HepG2 (cell line): ENCODE data around the gene TNIP1. TPM values are rescaled to one million over a fixed set of nuclear protein-coding genes. Genes with fewer than 3 reads are reported as not detected.

Experiments used
- CCDC6 ChIP-seq: sonication (generic); formaldehyde crosslinking; IDR thresholded peaks from 2 replicates; pipeline ENCODE4 v1.8.1; 2022; ENCODE audit warnings: mild to moderate bottlenecking, missing genetic modification reagents, moderate library complexity
- CTCF ChIP-seq: sonication (generic); formaldehyde crosslinking; IDR thresholded peaks from 2 replicates; pipeline ENCODE4 v1.5.0; 2020; ENCODE audit warnings: mild to moderate bottlenecking, missing genetic modification reagents, moderate library complexity
- ERF ChIP-seq: IDR thresholded peaks from 2 replicates; pipeline ENCODE4 v1.6.1; 2018; ENCODE audit warnings: missing biosample characterization, missing genetic modification reagents
- GATA4 ChIP-seq: sonication (generic); IDR thresholded peaks from 2 replicates; pipeline ENCODE4 v1.6.1; 2016; ENCODE audit warnings: antibody characterized with exemption, low read depth, borderline replicate concordance
- HHEX ChIP-seq: IDR thresholded peaks from 2 replicates; pipeline ENCODE4 v1.6.1; 2016; ENCODE audit warnings: control low read depth
- HNRNPUL1 ChIP-seq: fragments of 200-400 bp; formaldehyde crosslinking; IDR thresholded peaks from 2 replicates; pipeline ENCODE4 v1.6.1; 2017; ENCODE audit warnings: low read depth, mild to moderate bottlenecking, low read length, moderate library complexity
- KLF6 ChIP-seq: IDR thresholded peaks from 2 replicates; pipeline ENCODE4 v1.8.0; 2016; ENCODE audit warnings: missing biosample characterization, missing genetic modification reagents
- PCBP1 ChIP-seq: fragments of 200-400 bp; formaldehyde crosslinking; IDR thresholded peaks from 2 replicates; pipeline ENCODE4 v1.6.1; 2017; ENCODE audit warnings: mild to moderate bottlenecking, low read depth, low read length, borderline replicate concordance
- PHF21A ChIP-seq: sonication (generic); formaldehyde crosslinking; IDR thresholded peaks from 2 replicates; pipeline ENCODE4 v1.5.0; 2020; ENCODE audit warnings: mild to moderate bottlenecking, missing genetic modification reagents
- SMAD3 ChIP-seq: sonication (generic); formaldehyde crosslinking; IDR thresholded peaks from 2 replicates; pipeline ENCODE4 v1.4.0; 2020; ENCODE audit warnings: missing genetic modification reagents
- STAG1 ChIP-seq: sonication (generic); formaldehyde crosslinking; IDR thresholded peaks from 2 replicates; pipeline ENCODE4 v1.4.0; 2020; ENCODE audit warnings: missing genetic modification reagents
- TCF7L2 ChIP-seq: IDR thresholded peaks from 2 replicates; pipeline ENCODE4 v1.6.1; 2011; ENCODE audit warnings: mild to moderate bottlenecking, low read depth, low read length, moderate library complexity
- UBTF ChIP-seq: sonication (generic); formaldehyde crosslinking; IDR thresholded peaks from 2 replicates; pipeline ENCODE4 v1.4.0; 2020; ENCODE audit warnings: mild to moderate bottlenecking, missing genetic modification reagents
- ZNF142 ChIP-seq: sonication (generic); formaldehyde crosslinking; IDR thresholded peaks from 2 replicates; pipeline ENCODE4 v1.4.0; 2020; ENCODE audit warnings: missing genetic modification reagents
- ZNF251 ChIP-seq: sonication (generic); formaldehyde crosslinking; IDR thresholded peaks from 2 replicates; pipeline ENCODE4 v1.9.0; 2021; ENCODE audit warnings: mild to moderate bottlenecking, missing genetic modification reagents
- ZNF292 ChIP-seq: sonication (generic); formaldehyde crosslinking; IDR thresholded peaks from 2 replicates; pipeline ENCODE4 v1.8.1; 2022; ENCODE audit warnings: mild to moderate bottlenecking, low read depth, missing genetic modification reagents, borderline replicate concordance
- ZNF34 ChIP-seq: sonication (generic); formaldehyde crosslinking; IDR thresholded peaks from 2 replicates; pipeline ENCODE4 v1.4.0; 2020; ENCODE audit warnings: mild to moderate bottlenecking, missing genetic modification reagents, borderline replicate concordance
- ZNF350 ChIP-seq: sonication (generic); formaldehyde crosslinking; IDR thresholded peaks from 2 replicates; pipeline ENCODE4 v1.4.0; 2020; ENCODE audit warnings: mild to moderate bottlenecking, low read depth, missing genetic modification reagents, borderline replicate concordance
- ZNF501 ChIP-seq: sonication (generic); formaldehyde crosslinking; IDR thresholded peaks from 2 replicates; pipeline ENCODE4 v1.5.1; 2020; ENCODE audit warnings: mild to moderate bottlenecking, moderate library complexity, missing genetic modification reagents
- ZNF530 ChIP-seq: sonication (generic); formaldehyde crosslinking; IDR thresholded peaks from 2 replicates; pipeline ENCODE4 v1.5.0; 2020; ENCODE audit warnings: low read depth, mild to moderate bottlenecking, missing genetic modification reagents
- polyA plus RNA-seq, 8 experiments: library from polyadenylated mRNA; depleted of rRNA in 3 of 8; stranded (reverse) in 7 of 8; unstranded in 1 of 8; fragments of >200 nt; fragmentation: Illumina TruSeq in 4 of 8; extraction: Trizol in 4 of 8; gene quantifications; 2 replicates each; pipeline versions ENCODE4 v1.2.1 to v1.2.3, GENCODE V29; 2011 to 2016; ENCODE audit warnings: low read depth in 4 of 8, missing spikeins in 1 of 8, mixed read lengths in 1 of 8; ENCODE audit not compliant: insufficient read depth in 1 of 8
- total RNA-seq, 5 experiments: library from RNA; depleted of rRNA; stranded (reverse); fragments of >200 nt; fragmentation: Illumina TruSeq; extraction: Trizol; gene quantifications; 2 replicates each; pipeline ENCODE4 v1.2.3, GENCODE V29; 2016; ENCODE audit warnings: low read depth in 1 of 5

Gene TNIP1
- total and polyA plus RNA-seq, 2 of the 13 experiments (the other 11 are each of a cell fraction or from before 2014, with no cell fraction given) = 26.2 to 45.9 TPM

GRCh38 chr5:151080613-151081430 is at the start of gene TNIP1 (continued):
- peak; percentile 93 for TF ChIP-seq PHF21A (CRISPR knock-in tag)
- peak; percentile 89 for TF ChIP-seq ZNF142 (CRISPR knock-in tag)
- 0 out of 2 replicates have a peak, but pooled peaks have one; percentile 5 for TF ChIP-seq STAG1 (CRISPR knock-in tag)
- no peak for TF ChIP-seq TCF7L2
- TF ChIP-seq PCBP1 = no peak
- TF ChIP-seq CTCF = peak; percentile 18; the same call in 1 of the 2 replicates
- TF ChIP-seq HHEX (CRISPR knock-in tag) = no peak
- peak; percentile 87; the same call in 1 of the 2 replicates for TF ChIP-seq KLF6 (CRISPR knock-in tag)
- TF ChIP-seq ZNF350 (CRISPR knock-in tag) = peak; percentile 42; the same call in 1 of the 2 replicates
- peak; percentile 99 for TF ChIP-seq UBTF
- TF ChIP-seq GATA4 = no peak
- TF ChIP-seq HNRNPUL1 = peak; percentile 53; the same call in 1 of the 2 replicates
- TF ChIP-seq ZNF251 (CRISPR knock-in tag) = no peak
- peak; percentile 99 for TF ChIP-seq ZNF501 (CRISPR knock-in tag)
- 0 out of 2 replicates have a peak, but pooled peaks have one; percentile 40 for TF ChIP-seq ZNF34 (CRISPR knock-in tag)
- 0 out of 2 replicates have a peak, but pooled peaks have one; percentile 44 for TF ChIP-seq SMAD3 (CRISPR knock-in tag)
- TF ChIP-seq ERF = peak; percentile 90; the same call in 1 of the 2 replicates
- TF ChIP-seq CCDC6 = peak; percentile 96
- TF ChIP-seq ZNF530 (CRISPR knock-in tag) = no peak
- TF ChIP-seq ZNF292 (CRISPR knock-in tag) = no peak
